Mammary epithelial cell (primary cell): ENCODE measurements around the gene YWHAQ.

Experiments
- EZH2 ChIP-seq: IDR thresholded peaks from 2 replicates; pipeline ENCODE4 v1.6.1; 2012; ENCODE audit warnings: low read length, inconsistent platforms, borderline replicate concordance
- TF ChIP-seq, protein P1 (sequence below), 2 donors: IDR thresholded peaks in 1 of 2; conservative IDR thresholded peaks in 1 of 2; 2 replicates each; pipeline ENCODE4 v1.5.1; 2011 to 2012; ENCODE audit warnings: inconsistent platforms in 2 of 2, low read length in 2 of 2, mild to moderate bottlenecking in 2 of 2, control low read depth in 1 of 2, low read depth in 1 of 2; ENCODE audit not compliant: insufficient read depth in 1 of 2; ENCODE audit errors: extremely low read depth in 1 of 2

DNA sequence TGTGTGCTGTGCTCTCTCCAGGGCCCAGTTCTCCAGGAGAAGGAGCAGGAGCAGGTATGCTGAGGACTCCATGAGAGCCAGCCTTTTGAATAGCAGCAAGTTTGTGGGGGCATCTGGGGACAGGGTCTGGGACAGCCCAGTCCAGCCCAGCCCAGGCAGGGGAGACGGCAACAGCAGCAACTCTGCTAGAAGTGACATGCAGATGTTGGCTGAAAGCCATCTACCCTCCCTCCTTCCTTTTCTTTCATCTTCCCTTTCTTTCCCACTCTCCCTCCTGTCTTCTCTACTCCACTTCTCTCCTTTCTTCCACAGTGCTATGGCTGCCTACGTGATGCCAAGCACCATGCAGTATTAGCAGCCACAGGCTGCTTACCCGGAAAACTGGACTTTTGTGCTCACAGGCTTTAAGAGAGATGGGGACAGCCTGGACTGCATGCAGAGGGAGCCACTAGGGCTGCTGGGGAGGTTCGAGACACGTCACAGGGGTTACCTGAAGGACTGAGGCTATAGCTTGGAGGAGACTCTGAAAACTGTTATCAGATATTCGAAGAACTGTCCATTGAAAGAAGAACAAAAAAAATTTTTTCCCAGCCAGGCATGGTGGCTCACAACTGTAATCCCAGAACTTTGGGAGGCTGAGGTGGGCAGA is 23.8 kb upstream of the YWHAQ start:
- TF ChIP-seq, protein P1, sequence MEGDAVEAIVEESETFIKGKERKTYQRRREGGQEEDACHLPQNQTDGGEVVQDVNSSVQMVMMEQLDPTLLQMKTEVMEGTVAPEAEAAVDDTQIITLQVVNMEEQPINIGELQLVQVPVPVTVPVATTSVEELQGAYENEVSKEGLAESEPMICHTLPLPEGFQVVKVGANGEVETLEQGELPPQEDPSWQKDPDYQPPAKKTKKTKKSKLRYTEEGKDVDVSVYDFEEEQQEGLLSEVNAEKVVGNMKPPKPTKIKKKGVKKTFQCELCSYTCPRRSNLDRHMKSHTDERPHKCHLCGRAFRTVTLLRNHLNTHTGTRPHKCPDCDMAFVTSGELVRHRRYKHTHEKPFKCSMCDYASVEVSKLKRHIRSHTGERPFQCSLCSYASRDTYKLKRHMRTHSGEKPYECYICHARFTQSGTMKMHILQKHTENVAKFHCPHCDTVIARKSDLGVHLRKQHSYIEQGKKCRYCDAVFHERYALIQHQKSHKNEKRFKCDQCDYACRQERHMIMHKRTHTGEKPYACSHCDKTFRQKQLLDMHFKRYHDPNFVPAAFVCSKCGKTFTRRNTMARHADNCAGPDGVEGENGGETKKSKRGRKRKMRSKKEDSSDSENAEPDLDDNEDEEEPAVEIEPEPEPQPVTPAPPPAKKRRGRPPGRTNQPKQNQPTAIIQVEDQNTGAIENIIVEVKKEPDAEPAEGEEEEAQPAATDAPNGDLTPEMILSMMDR (conservative IDR thresholded peaks at IDR 0.05 in 1 of 2, IDR thresholded peaks at IDR 0.05 in 1 of 2; ENCODE audit: extremely low read depth in 1 of 2, insufficient read depth in 1 of 2, low read depth in 1 of 2, low read length in 2 of 2): no peak
- TF ChIP-seq EZH2: no peak
